Caco-2 (cell line): ENCODE results near the gene LSM3. TPM values are rescaled to one million over a fixed set of nuclear protein-coding genes. Genes with fewer than 3 reads are reported as not detected.

Source experiments
- BruUV-seq: library from RNA; stranded (reverse); fragments of 400-500 nt; replicated peaks from 2 replicates; lab custom pipeline; 2021; lab: Mats Ljungman, UMichigan
- CTCF ChIA-PET: fragments of 300-600 bp; sonication (Branson Sonifier 250); formaldehyde crosslinking; loops from one replicate; lab custom pipeline; 2022; ENCODE audit warnings: antibody characterized with exemption; lab: Charles Lee
- POLR2A ChIA-PET: fragments of 300-600 bp; sonication (Branson Sonifier 250); formaldehyde crosslinking; loops from one replicate; lab custom pipeline; 2022; ENCODE audit warnings: antibody characterized with exemption; lab: Charles Lee
- DNase-seq, 2 experiments: peaks; one replicate each; pipeline versions ENCODE4 v3.0.0 to v3.0.0-alpha.2; 2020 to 2022
- H3K27me3 ChIP-seq: replicated peaks from 2 replicates; pipeline ENCODE4 v1.6.0; 2011; ENCODE audit warnings: low read length; ENCODE audit not compliant: control insufficient read depth, insufficient read depth
- H3K36me3 ChIP-seq: 2 replicates; pipeline ENCODE4 v1.5.1; 2011; ENCODE audit warnings: low read length; ENCODE audit not compliant: control insufficient read depth, insufficient read depth
- H3K4me1 ChIP-seq: fragments of 250-450 bp; sonication (Bioruptor Pico); 2 replicates; pipeline ENCODE4 v1.5.1; 2020; ENCODE audit warnings: mild to moderate bottlenecking
- H3K4me3 ChIP-seq: 2 replicates; pipeline ENCODE4 v1.5.1; 2011; ENCODE audit warnings: low read depth, mild to moderate bottlenecking, control low read depth, low read length
- H3K9me3 ChIP-seq: fragments of 250-450 bp; sonication (Bioruptor Pico); 2 replicates; pipeline ENCODE4 v1.5.1; 2020; ENCODE audit warnings: mild to moderate bottlenecking, moderate library complexity
- H3K27ac Mint-ChIP-seq: one replicate; pipeline ENCODE4 v1.8.0; 2022; ENCODE audit warnings: mixed read lengths; ENCODE audit not compliant: unreplicated experiment
- H3K27me3 Mint-ChIP-seq: one replicate; pipeline ENCODE4 v1.8.0; 2022; ENCODE audit warnings: mixed read lengths; ENCODE audit not compliant: insufficient read depth, unreplicated experiment
- H3K36me3 Mint-ChIP-seq: one replicate; pipeline ENCODE4 v1.8.0; 2022; ENCODE audit warnings: mild to moderate bottlenecking, mixed read lengths; ENCODE audit not compliant: insufficient read depth, unreplicated experiment
- H3K4me1 Mint-ChIP-seq: one replicate; pipeline ENCODE4 v1.8.0; 2022; ENCODE audit warnings: low read depth, mixed read lengths; ENCODE audit not compliant: unreplicated experiment
- H3K4me3 Mint-ChIP-seq: one replicate; pipeline ENCODE4 v1.8.0; 2022; ENCODE audit warnings: mild to moderate bottlenecking, moderate library complexity, mixed read lengths; ENCODE audit not compliant: unreplicated experiment
- H3K9me3 Mint-ChIP-seq: one replicate; pipeline ENCODE4 v1.8.0; 2022; ENCODE audit warnings: mixed read lengths; ENCODE audit not compliant: unreplicated experiment
- CTCF ChIP-seq, 2 experiments: fragments of 200-600 bp in 1 of 2; IDR thresholded peaks; 1 replicate in 1 of 2; 2 replicates in 1 of 2; pipeline versions ENCODE4 v1.5.1 to v1.8.0; 2011 to 2022; ENCODE audit warnings: antibody characterized with exemption in 1 of 2, control low read depth in 1 of 2, inconsistent platforms in 1 of 2, low read depth in 1 of 2, low read length in 1 of 2, mild to moderate bottlenecking in 1 of 2, moderate library complexity in 1 of 2; ENCODE audit not compliant: insufficient read depth in 1 of 2, severe bottlenecking in 1 of 2, unreplicated experiment in 1 of 2
- intact Hi-C: fragments of 100-400 bp; cut with micrococcal nuclease; formaldehyde crosslinking; loops from one replicate; pipeline ENCODE4 v1.10.0; 2022; ENCODE audit not compliant: unreplicated experiment
- total RNA-seq: library from RNA; stranded (reverse); gene quantifications from 2 replicates; pipeline ENCODE4 v1.2.3, GENCODE V29; 2022

LSM3 gene
- total RNA-seq, 1 experiment from 2014 or later = 20.5 TPM

GRCh38 chr3:14246414-14246813 lies 67.8 kb downstream of the LSM3 start:
- no peaks in the 10 kb centered on the region for H3K27me3 ChIP-seq
- ChIA-PET POLR2A (no interaction called here), CTCF (interaction anchor here (1.3 kb wide), 1 partner anchor 15 kb away, joined by 3 read pairs; no protein-coding TSS in a partner anchor)
- no TSS peak for BruUV-seq
- peaks cover 9% of the 10 kb centered on the region for H3K9me3 Mint-ChIP-seq
- no peak for TF ChIP-seq CTCF (IDR thresholded peaks at IDR 0.05; ENCODE audit: insufficient read depth in 1 of 2, low read depth in 1 of 2, low read length in 1 of 2, severe bottlenecking in 1 of 2, unreplicated experiment in 1 of 2)
- H3K9me3 ChIP-seq = peaks cover 4% of the 10 kb centered on the region; the same call in 1 of the 2 replicates
- peaks cover 32% of the 10 kb centered on the region for H3K4me1 Mint-ChIP-seq
- no peaks in the 10 kb centered on the region for H3K36me3 ChIP-seq
- H3K4me3 Mint-ChIP-seq = no peak overlapping the region
- H3K4me3 ChIP-seq = no peak overlapping the region
- no peaks in the 10 kb centered on the region for H3K36me3 Mint-ChIP-seq
- intact Hi-C loops = no loop called here
- no peaks in the 10 kb centered on the region for H3K27me3 Mint-ChIP-seq
- H3K4me1 ChIP-seq = peaks cover 11% of the 10 kb centered on the region
- H3K27ac Mint-ChIP-seq = no peak overlapping the region
- no peak for DNase-seq

GRCh38 chr3:14248477-14248848 lies 69.8 kb downstream of the LSM3 start:
- Mint-ChIP-seq H3K4me3 (no peak overlapping the region), H3K4me1 (peaks cover 36% of the 10 kb centered on the region), H3K36me3 (no peaks in the 10 kb centered on the region), H3K9me3 (peaks cover 9% of the 10 kb centered on the region), H3K27ac (no peak overlapping the region), H3K27me3 (no peaks in the 10 kb centered on the region)
- intact Hi-C loops = no loop called here
- peaks cover 27% of the 10 kb centered on the region for H3K4me1 ChIP-seq
- POLR2A ChIA-PET = no interaction called here
- no peak for DNase-seq
- CTCF ChIA-PET = interaction anchor here (0.8 kb wide), 1 partner anchor 45 kb away, joined by 3 read pairs; no protein-coding TSS in a partner anchor
- no peaks in the 10 kb centered on the region for H3K27me3 ChIP-seq
- no peak for TF ChIP-seq CTCF (IDR thresholded peaks at IDR 0.05; ENCODE audit: insufficient read depth in 1 of 2, low read depth in 1 of 2, low read length in 1 of 2, severe bottlenecking in 1 of 2, unreplicated experiment in 1 of 2)
- H3K9me3 ChIP-seq = peaks cover 4% of the 10 kb centered on the region; the same call in 1 of the 2 replicates
- H3K36me3 ChIP-seq = no peaks in the 10 kb centered on the region
- no TSS peak for BruUV-seq
- H3K4me3 ChIP-seq = no peak overlapping the region

- CTCF ChIA-PET = interaction anchor here (0.8 kb wide), 1 partner anchor 46 kb away, joined by 3 read pairs; no protein-coding TSS in a partner anchor
Measured at GRCh38 chr3:14248849-14249523, 70.4 kb downstream of the LSM3 start.

More at GRCh38 chr3:14248849-14249523, 70.4 kb downstream of the LSM3 start:
- Mint-ChIP-seq H3K27ac (no peak overlapping the region), H3K27me3 (no peaks in the 10 kb centered on the region), H3K4me1 (peaks cover 37% of the 10 kb centered on the region), H3K9me3 (peaks cover 9% of the 10 kb centered on the region), H3K4me3 (no peak overlapping the region), H3K36me3 (no peaks in the 10 kb centered on the region)
- BruUV-seq = no TSS peak
- TF ChIP-seq CTCF (IDR thresholded peaks at IDR 0.05; ENCODE audit: insufficient read depth in 1 of 2, low read depth in 1 of 2, low read length in 1 of 2, severe bottlenecking in 1 of 2, unreplicated experiment in 1 of 2) = no peak
- Histone ChIP-seq H3K4me3 (no peak overlapping the region), H3K27me3 (no peaks in the 10 kb centered on the region), H3K9me3 (peaks cover 4% of the 10 kb centered on the region; the same call in 1 of the 2 replicates), H3K36me3 (no peaks in the 10 kb centered on the region), H3K4me1 (peaks cover 31% of the 10 kb centered on the region)
- no peak for DNase-seq
- intact Hi-C loops = no loop called here
- POLR2A ChIA-PET = no interaction called here

Other genes with a start within 250 kb of the LSM3 start
- 15.3 and 15.9 TPM in 2 replicates for gene CHCHD4, start 53.9 kb upstream of the LSM3 start, total RNA-seq
- gene TMEM43, start 53.8 kb upstream of the LSM3 start, total RNA-seq = 33.0 and 35.2 TPM in 2 replicates
- gene XPC, start 216 bp upstream of the LSM3 start, total RNA-seq = 31.0 and 33.1 TPM in 2 replicates
- gene SLC6A6, start 223.8 kb downstream of the LSM3 start, total RNA-seq = 49.6 and 55.3 TPM in 2 replicates